K562 (cell line): ENCODE measurements around the gene EXOC6.

Experiments used
- CBX3 ChIP-seq, 2 experiments: IDR thresholded peaks; 1 replicate in 1 of 2; 2 replicates in 1 of 2; pipeline ENCODE4 v1.6.1; 2012; ENCODE audit warnings: inconsistent platforms in 2 of 2, low read length in 2 of 2, borderline replicate concordance in 1 of 2, control low read depth in 1 of 2
- EP300 ChIP-seq: IDR thresholded peaks from 2 replicates; pipeline ENCODE4 v1.6.1; 2012; ENCODE audit warnings: low read length, improper control_type of control experiment
- ZNF124 ChIP-seq: sonication (generic); formaldehyde crosslinking; IDR thresholded peaks from 2 replicates; pipeline ENCODE4 v1.8.1; 2022; ENCODE audit warnings: missing genetic modification reagents
- TF ChIP-seq, protein P1 (sequence below), 3 experiments: IDR thresholded peaks in 2 of 3; conservative IDR thresholded peaks in 1 of 3; 2 replicates each; pipeline ENCODE4 v1.5.1; 2011 to 2012; ENCODE audit warnings: low read length in 3 of 3, mild to moderate bottlenecking in 3 of 3, control low read depth in 2 of 3, improper control_type of control experiment in 1 of 3, inconsistent platforms in 1 of 3, low read depth in 1 of 3, mixed read lengths in 1 of 3, moderate library complexity in 1 of 3; ENCODE audit not compliant: insufficient read depth in 2 of 3

- TF ChIP-seq, protein P1, sequence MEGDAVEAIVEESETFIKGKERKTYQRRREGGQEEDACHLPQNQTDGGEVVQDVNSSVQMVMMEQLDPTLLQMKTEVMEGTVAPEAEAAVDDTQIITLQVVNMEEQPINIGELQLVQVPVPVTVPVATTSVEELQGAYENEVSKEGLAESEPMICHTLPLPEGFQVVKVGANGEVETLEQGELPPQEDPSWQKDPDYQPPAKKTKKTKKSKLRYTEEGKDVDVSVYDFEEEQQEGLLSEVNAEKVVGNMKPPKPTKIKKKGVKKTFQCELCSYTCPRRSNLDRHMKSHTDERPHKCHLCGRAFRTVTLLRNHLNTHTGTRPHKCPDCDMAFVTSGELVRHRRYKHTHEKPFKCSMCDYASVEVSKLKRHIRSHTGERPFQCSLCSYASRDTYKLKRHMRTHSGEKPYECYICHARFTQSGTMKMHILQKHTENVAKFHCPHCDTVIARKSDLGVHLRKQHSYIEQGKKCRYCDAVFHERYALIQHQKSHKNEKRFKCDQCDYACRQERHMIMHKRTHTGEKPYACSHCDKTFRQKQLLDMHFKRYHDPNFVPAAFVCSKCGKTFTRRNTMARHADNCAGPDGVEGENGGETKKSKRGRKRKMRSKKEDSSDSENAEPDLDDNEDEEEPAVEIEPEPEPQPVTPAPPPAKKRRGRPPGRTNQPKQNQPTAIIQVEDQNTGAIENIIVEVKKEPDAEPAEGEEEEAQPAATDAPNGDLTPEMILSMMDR (IDR thresholded peaks at IDR 0.05 in 2 of 3, conservative IDR thresholded peaks at IDR 0.05 in 1 of 3; ENCODE audit: insufficient read depth in 2 of 3, low read depth in 1 of 3, low read length in 3 of 3): no peak
- TF ChIP-seq CBX3 (IDR thresholded peaks at IDR 0.05; ENCODE audit: borderline replicate concordance in 1 of 2, low read length in 2 of 2): no peak
- no peak for TF ChIP-seq ZNF124 (CRISPR knock-in tag)
- TF ChIP-seq EP300: no peak
Measured at GRCh38 chr10:93032809-93033137, 184.5 kb downstream of the EXOC6 start.
